Measurements from ENCODE around the gene PREP.

DNA sequence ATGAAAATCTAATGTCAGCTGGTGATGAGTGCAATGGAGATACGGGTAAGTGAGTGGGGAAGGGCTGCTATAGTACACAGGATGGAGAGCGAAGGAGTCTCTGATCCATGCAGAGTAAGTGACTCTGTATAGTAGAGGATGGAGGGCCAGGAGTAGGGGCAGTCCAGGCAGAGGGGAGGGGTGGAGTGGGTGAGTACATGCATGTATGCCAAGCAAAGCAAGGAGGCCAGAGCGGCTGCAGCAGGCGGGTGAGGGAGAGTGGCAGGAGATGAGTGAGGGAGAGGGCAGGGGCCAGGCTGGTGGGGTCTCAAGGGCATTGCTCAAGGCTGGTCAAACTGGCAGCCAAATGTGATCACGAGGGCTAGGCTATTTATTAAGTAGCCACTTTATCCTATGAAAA lies 94.0 kb downstream of the PREP start:
- no peak for TF ChIP-seq EP300 (IDR thresholded peaks at IDR 0.05)
- no peak for TF ChIP-seq POLR2A (IDR thresholded peaks at IDR 0.05)
